GM23338 (cell line): ENCODE measurements around the gene PLBD1.

Experiments
- CREB1 ChIP-seq: fragments of 250-450 bp; sonication (Bioruptor Pico); IDR thresholded peaks from 2 replicates; pipeline ENCODE4 v1.5.0; 2020; ENCODE audit warnings: low read depth, mild to moderate bottlenecking, moderate library complexity
- CTCF ChIP-seq, 2 experiments: fragments of 200-600 bp in 1 of 2; sonication (generic) in 1 of 2; conservative IDR thresholded peaks; 2 replicates each; pipeline versions ENCODE4 v1.5.1 to v1.6.1; 2016 to 2017; ENCODE audit warnings: antibody characterized with exemption in 2 of 2, low read depth in 2 of 2, mild to moderate bottlenecking in 2 of 2, moderate library complexity in 1 of 2
- ETS1 ChIP-seq: IDR thresholded peaks from 2 replicates; pipeline ENCODE4 v1.6.1; 2016; ENCODE audit warnings: antibody characterized with exemption
- EZH2 ChIP-seq: fragments of 200-600 bp; sonication (generic); IDR thresholded peaks from one replicate; pipeline ENCODE4 v1.8.0; 2017; ENCODE audit warnings: antibody characterized with exemption, mild to moderate bottlenecking, low read depth; ENCODE audit not compliant: unreplicated experiment
- EZH2phosphoT487 ChIP-seq: fragments of 200-600 bp; sonication (generic); IDR thresholded peaks from one replicate; pipeline ENCODE4 v1.8.1; 2018; ENCODE audit warnings: antibody characterized with exemption; ENCODE audit not compliant: unreplicated experiment
- JUNB ChIP-seq: IDR thresholded peaks from one replicate; pipeline ENCODE4 v1.6.1; 2016; ENCODE audit warnings: antibody characterized with exemption; ENCODE audit not compliant: unreplicated experiment
- NANOG ChIP-seq: IDR thresholded peaks from 2 replicates; pipeline ENCODE4 v1.6.1; 2016; ENCODE audit warnings: antibody characterized with exemption, borderline replicate concordance
- POLR2AphosphoS5 ChIP-seq: IDR thresholded peaks from 2 replicates; pipeline ENCODE4 v1.6.1; 2016; ENCODE audit warnings: antibody characterized with exemption, low read depth
- STAT1 ChIP-seq: IDR thresholded peaks from one replicate; pipeline ENCODE4 v1.6.1; 2016; ENCODE audit warnings: antibody characterized with exemption; ENCODE audit not compliant: unreplicated experiment
- ZNF114 ChIP-seq: fragments of 250-450 bp; sonication (Bioruptor Pico); IDR thresholded peaks from 2 replicates; pipeline ENCODE4 v1.5.0; 2020; ENCODE audit warnings: mild to moderate bottlenecking, moderate library complexity
- ZNF331 ChIP-seq: fragments of 250-450 bp; sonication (Bioruptor Pico); IDR thresholded peaks from 2 replicates; pipeline ENCODE4 v1.5.0; 2020; ENCODE audit warnings: low read depth, mild to moderate bottlenecking, moderate library complexity
- ZNF462 ChIP-seq: fragments of 250-450 bp; sonication (Bioruptor Pico); IDR thresholded peaks from 2 replicates; pipeline ENCODE4 v1.5.0; 2020; ENCODE audit warnings: mild to moderate bottlenecking, moderate library complexity
- TF ChIP-seq, protein P1 (sequence below): IDR thresholded peaks from one replicate; pipeline ENCODE4 v1.6.1; 2018; ENCODE audit warnings: antibody characterized with exemption; ENCODE audit not compliant: unreplicated experiment

DNA sequence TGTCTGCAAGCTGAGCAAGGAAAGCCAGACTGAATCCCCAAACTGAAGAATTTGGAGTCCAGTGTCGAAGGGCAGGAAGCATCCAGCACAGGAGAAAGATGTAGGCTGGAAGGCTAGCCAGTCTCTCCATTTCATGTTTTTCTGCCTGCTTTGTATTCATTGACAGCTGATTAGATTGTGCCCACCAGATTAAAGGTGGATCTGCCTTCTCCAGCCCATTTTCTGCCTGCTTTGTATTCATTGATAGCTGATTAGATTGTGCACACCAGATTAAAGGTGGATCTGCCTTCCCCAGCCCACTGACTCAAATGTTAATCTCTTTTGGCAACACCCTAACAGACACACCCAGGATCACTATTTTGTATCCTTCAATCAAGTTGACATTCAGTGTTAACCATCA, 85.3 kb downstream of the PLBD1 start:
- TF ChIP-seq CTCF (conservative IDR thresholded peaks at IDR 0.05; ENCODE audit: low read depth in 2 of 2), result no peak
- TF ChIP-seq, protein P1, sequence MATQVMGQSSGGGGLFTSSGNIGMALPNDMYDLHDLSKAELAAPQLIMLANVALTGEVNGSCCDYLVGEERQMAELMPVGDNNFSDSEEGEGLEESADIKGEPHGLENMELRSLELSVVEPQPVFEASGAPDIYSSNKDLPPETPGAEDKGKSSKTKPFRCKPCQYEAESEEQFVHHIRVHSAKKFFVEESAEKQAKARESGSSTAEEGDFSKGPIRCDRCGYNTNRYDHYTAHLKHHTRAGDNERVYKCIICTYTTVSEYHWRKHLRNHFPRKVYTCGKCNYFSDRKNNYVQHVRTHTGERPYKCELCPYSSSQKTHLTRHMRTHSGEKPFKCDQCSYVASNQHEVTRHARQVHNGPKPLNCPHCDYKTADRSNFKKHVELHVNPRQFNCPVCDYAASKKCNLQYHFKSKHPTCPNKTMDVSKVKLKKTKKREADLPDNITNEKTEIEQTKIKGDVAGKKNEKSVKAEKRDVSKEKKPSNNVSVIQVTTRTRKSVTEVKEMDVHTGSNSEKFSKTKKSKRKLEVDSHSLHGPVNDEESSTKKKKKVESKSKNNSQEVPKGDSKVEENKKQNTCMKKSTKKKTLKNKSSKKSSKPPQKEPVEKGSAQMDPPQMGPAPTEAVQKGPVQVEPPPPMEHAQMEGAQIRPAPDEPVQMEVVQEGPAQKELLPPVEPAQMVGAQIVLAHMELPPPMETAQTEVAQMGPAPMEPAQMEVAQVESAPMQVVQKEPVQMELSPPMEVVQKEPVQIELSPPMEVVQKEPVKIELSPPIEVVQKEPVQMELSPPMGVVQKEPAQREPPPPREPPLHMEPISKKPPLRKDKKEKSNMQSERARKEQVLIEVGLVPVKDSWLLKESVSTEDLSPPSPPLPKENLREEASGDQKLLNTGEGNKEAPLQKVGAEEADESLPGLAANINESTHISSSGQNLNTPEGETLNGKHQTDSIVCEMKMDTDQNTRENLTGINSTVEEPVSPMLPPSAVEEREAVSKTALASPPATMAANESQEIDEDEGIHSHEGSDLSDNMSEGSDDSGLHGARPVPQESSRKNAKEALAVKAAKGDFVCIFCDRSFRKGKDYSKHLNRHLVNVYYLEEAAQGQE, result no peak
- TF ChIP-seq EZH2, result no peak
- TF ChIP-seq NANOG, result no peak
- no peak for TF ChIP-seq JUNB
- TF ChIP-seq STAT1, result no peak
- TF ChIP-seq ZNF114 (CRISPR knock-in tag), result no peak
- no peak for TF ChIP-seq POLR2AphosphoS5
- no peak for TF ChIP-seq EZH2phosphoT487
- TF ChIP-seq ZNF331 (CRISPR knock-in tag), result no peak
- TF ChIP-seq CREB1 (CRISPR knock-in tag), result no peak
- TF ChIP-seq ZNF462 (CRISPR knock-in tag), result no peak
- TF ChIP-seq ETS1, result no peak
